Ovary (tissue), 3 donors: ENCODE data around the gene OSER1.

Source experiments
- EP300 ChIP-seq: sonication (generic); formaldehyde crosslinking; IDR thresholded peaks from one replicate; pipeline ENCODE4 v1.6.1; 2017; ENCODE audit warnings: antibody characterized with exemption
- TF ChIP-seq, protein P1 (sequence below), 3 donors: fragments of 450-650 bp in 2 of 3; fragments of 200-600 bp in 1 of 3; IDR thresholded peaks; one replicate each; pipeline versions ENCODE4 v1.5.1 to v1.8.0; 2016 to 2022; ENCODE audit warnings: antibody characterized with exemption in 3 of 3, mild to moderate bottlenecking in 1 of 3
- donor health status: DM: no; HTN: no; CAD: no.

DNA sequence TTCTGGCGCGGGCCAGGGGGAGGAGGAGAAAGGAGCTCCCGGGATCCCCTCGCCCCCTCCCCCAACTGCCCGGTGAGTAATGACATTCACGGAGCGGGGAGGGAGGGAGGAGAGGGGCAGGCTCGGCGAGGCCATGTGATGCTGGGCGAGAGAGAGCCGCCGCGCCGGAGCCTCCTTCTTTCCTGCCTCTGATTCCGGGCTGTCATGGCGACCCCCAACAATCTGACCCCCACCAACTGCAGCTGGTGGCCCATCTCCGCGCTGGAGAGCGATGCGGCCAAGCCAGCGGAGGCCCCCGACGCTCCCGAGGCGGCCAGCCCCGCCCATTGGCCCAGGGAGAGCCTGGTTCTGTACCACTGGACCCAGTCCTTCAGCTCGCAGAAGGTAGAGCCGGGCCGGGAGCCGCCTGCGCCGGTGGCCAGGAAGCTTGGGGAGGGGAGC lies 36.6 kb upstream of the OSER1 start, which contains the start of gene GDAP1L1:
- TF ChIP-seq, protein P1, sequence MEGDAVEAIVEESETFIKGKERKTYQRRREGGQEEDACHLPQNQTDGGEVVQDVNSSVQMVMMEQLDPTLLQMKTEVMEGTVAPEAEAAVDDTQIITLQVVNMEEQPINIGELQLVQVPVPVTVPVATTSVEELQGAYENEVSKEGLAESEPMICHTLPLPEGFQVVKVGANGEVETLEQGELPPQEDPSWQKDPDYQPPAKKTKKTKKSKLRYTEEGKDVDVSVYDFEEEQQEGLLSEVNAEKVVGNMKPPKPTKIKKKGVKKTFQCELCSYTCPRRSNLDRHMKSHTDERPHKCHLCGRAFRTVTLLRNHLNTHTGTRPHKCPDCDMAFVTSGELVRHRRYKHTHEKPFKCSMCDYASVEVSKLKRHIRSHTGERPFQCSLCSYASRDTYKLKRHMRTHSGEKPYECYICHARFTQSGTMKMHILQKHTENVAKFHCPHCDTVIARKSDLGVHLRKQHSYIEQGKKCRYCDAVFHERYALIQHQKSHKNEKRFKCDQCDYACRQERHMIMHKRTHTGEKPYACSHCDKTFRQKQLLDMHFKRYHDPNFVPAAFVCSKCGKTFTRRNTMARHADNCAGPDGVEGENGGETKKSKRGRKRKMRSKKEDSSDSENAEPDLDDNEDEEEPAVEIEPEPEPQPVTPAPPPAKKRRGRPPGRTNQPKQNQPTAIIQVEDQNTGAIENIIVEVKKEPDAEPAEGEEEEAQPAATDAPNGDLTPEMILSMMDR (IDR thresholded peaks at IDR 0.05): no peak
- no peak for TF ChIP-seq EP300
